Measurements from ENCODE around the gene MVB12B. TPM values are rescaled to one million over a fixed set of nuclear protein-coding genes. Genes with fewer than 3 reads are reported as not detected.

Gene MVB12B
- total and polyA plus RNA-seq, 2 of the 13 experiments (the other 11 are each of a cell fraction or from before 2014, with no cell fraction given) = 12.1 to 30.1 TPM

GRCh38 chr9:126532019-126532462 lies 205.4 kb downstream of the MVB12B start:
- no peak for FAIRE-seq
- Histone ChIP-seq H3K4me1 (ENCODE audit: insufficient read depth, low read length) (peaks cover 63% of the 10 kb centered on the region), H3K27me3 (ENCODE audit: control insufficient read depth in 1 of 2, insufficient read depth in 2 of 2, low read length in 2 of 2) (no peaks in the 10 kb centered on the region), H3K36me3 (replicated peaks in 1 of 2; ENCODE audit: control insufficient read depth in 1 of 2, insufficient read depth in 2 of 2, low read length in 2 of 2) (no peaks in the 10 kb centered on the region), H2AFZ (ENCODE audit: low read length) (no peak overlapping the region), H3K4me2 (ENCODE audit: low read depth, low read length) (no peak overlapping the region), H3K4me3 (replicated peaks in 1 of 3; ENCODE audit: insufficient read depth in 1 of 3, low read depth in 2 of 3, low read length in 3 of 3) (no peak overlapping the region), H3K79me2 (ENCODE audit: insufficient read depth, low read length) (no peaks in the 10 kb centered on the region), H3K9me3 (ENCODE audit: low read length) (no peaks in the 10 kb centered on the region), H3K9ac (ENCODE audit: insufficient read depth, low read depth, low read length) (no peak overlapping the region), H3K27ac (ENCODE audit: extremely low read length, insufficient read depth, low read length) (no peak overlapping the region), H4K20me1 (ENCODE audit: insufficient read depth, low read length) (no peaks in the 10 kb centered on the region)
- ChIA-PET POLR2A (no interaction called here), CTCF (ENCODE audit: low intra/inter-chr PET ratio, low total read pairs) (no interaction called here)
- no TSS peak for BruUV-seq (replicated peaks)
- ATAC-seq = no peak
- intact Hi-C loops (cut with micrococcal nuclease; ENCODE audit: unreplicated experiment) (no loop called here), in situ Hi-C loops (cut with HindIII; ENCODE audit: extremely low pct_ligation_motif_present, low pct_unique_long_range_greater_than_20kb) (no loop called here)
- 88% methylated on average over 7 of the region's 9 CpGs for WGBS (ENCODE audit: low lambda C conversion rate)
- no peak for DNase-seq (ENCODE audit: low spot score)
- no peak for TF ChIP-seq ZNF496 (CRISPR knock-in tag; IDR thresholded peaks at IDR 0.05; ENCODE audit: insufficient replicate concordance)
- no peak for TF ChIP-seq SP140L (CRISPR knock-in tag; IDR thresholded peaks at IDR 0.05; ENCODE audit: borderline replicate concordance)
- TF ChIP-seq ZNF136 (CRISPR knock-in tag; IDR thresholded peaks at IDR 0.05; ENCODE audit: low read depth) = no peak
- TF ChIP-seq PHF8 (CRISPR knock-in tag; IDR thresholded peaks at IDR 0.05) = no peak
- TF ChIP-seq MXD4 (CRISPR knock-in tag; IDR thresholded peaks at IDR 0.05) = no peak
- TF ChIP-seq NFKB2 (CRISPR knock-in tag; IDR thresholded peaks at IDR 0.05; ENCODE audit: borderline replicate concordance) = no peak
- TF ChIP-seq CREBL2 (CRISPR knock-in tag; IDR thresholded peaks at IDR 0.05; ENCODE audit: borderline replicate concordance) = no peak
- no peak for TF ChIP-seq MTF1 (CRISPR knock-in tag; IDR thresholded peaks at IDR 0.05)
- no peak for TF ChIP-seq ZNF335 (CRISPR knock-in tag; IDR thresholded peaks at IDR 0.05)
- TF ChIP-seq HOXA9 (CRISPR knock-in tag; IDR thresholded peaks at IDR 0.05; ENCODE audit: borderline replicate concordance) = no peak
- no peak for TF ChIP-seq ZBTB37 (CRISPR knock-in tag; IDR thresholded peaks at IDR 0.05)
- TF ChIP-seq DNMT1 (CRISPR knock-in tag; IDR thresholded peaks at IDR 0.05) = no peak
